WTC11 (cell line): ENCODE measurements around the gene MSANTD4. TPM values are rescaled to one million over a fixed set of nuclear protein-coding genes. Genes with fewer than 3 reads are reported as not detected.

ENCODE experiments used
- ATAC-seq: fragments of 200-7000 bp; cut with Tn5 transposase; 2 replicates; pipeline ENCODE4 v1.10.0; 2021; ENCODE audit warnings: mild to moderate bottlenecking, moderate library complexity
- CTCF ChIA-PET: fragments of 300-600 bp; sonication (Branson Sonifier 250); formaldehyde crosslinking; loops from one replicate; lab custom pipeline; 2021; ENCODE audit warnings: antibody characterized with exemption; lab: Charles Lee
- POLR2A ChIA-PET: fragments of 350-600 bp; sonication (Branson Sonifier 250); formaldehyde crosslinking; loops from one replicate; lab custom pipeline; 2021; ENCODE audit warnings: antibody characterized with exemption; lab: Charles Lee
- DNase-seq: peaks from one replicate; pipeline ENCODE4 v3.0.0; 2021; ENCODE audit warnings: low spot score
- H3K27ac Mint-ChIP-seq: 2 replicates; pipeline ENCODE4 v1.8.0; 2021; ENCODE audit warnings: mixed read lengths
- H3K27me3 Mint-ChIP-seq: 2 replicates; pipeline ENCODE4 v1.8.0; 2021; ENCODE audit warnings: low read depth, mild to moderate bottlenecking, moderate library complexity, mixed read lengths
- H3K36me3 Mint-ChIP-seq: 2 replicates; pipeline ENCODE4 v1.8.0; 2021; ENCODE audit warnings: mixed read lengths
- H3K4me1 Mint-ChIP-seq: 2 replicates; pipeline ENCODE4 v1.8.0; 2022; ENCODE audit warnings: mixed read lengths
- H3K4me3 Mint-ChIP-seq: 2 replicates; pipeline ENCODE4 v1.8.0; 2021; ENCODE audit warnings: mild to moderate bottlenecking, moderate library complexity, mixed read lengths
- H3K9me3 Mint-ChIP-seq: 2 replicates; pipeline ENCODE4 v1.8.0; 2021; ENCODE audit warnings: mixed read lengths
- AR ChIP-seq: fragments of 250-450 bp; sonication (Bioruptor Pico); IDR thresholded peaks from 2 replicates; pipeline ENCODE4 v1.9.0; 2021; ENCODE audit warnings: mild to moderate bottlenecking
- ATF1 ChIP-seq: sonication (generic); formaldehyde crosslinking; IDR thresholded peaks from 2 replicates; pipeline ENCODE4 v1.8.1; 2023; ENCODE audit warnings: mild to moderate bottlenecking, moderate library complexity, missing genetic modification reagents
- ATF3 ChIP-seq: sonication (generic); formaldehyde crosslinking; conservative IDR thresholded peaks from 2 replicates; pipeline ENCODE4 v1.8.1; 2022; ENCODE audit warnings: mild to moderate bottlenecking, missing genetic modification reagents
- CDX4 ChIP-seq: fragments of 250-450 bp; sonication (Bioruptor Pico); IDR thresholded peaks from 2 replicates; pipeline ENCODE4 v1.9.0; 2021; ENCODE audit warnings: moderate library complexity, mild to moderate bottlenecking, inconsistent platforms, borderline replicate concordance
- EMX1 ChIP-seq: fragments of 250-450 bp; sonication (Bioruptor Pico); IDR thresholded peaks from 2 replicates; pipeline ENCODE4 v1.8.0; 2021; ENCODE audit warnings: mild to moderate bottlenecking
- GRHL2 ChIP-seq: fragments of 250-450 bp; sonication (Bioruptor Pico); IDR thresholded peaks from 2 replicates; pipeline ENCODE4 v1.8.0; 2022; ENCODE audit warnings: mild to moderate bottlenecking, moderate library complexity; ENCODE audit not compliant: insufficient replicate concordance, severe bottlenecking
- JUN ChIP-seq: sonication (generic); formaldehyde crosslinking; IDR thresholded peaks from 2 replicates; pipeline ENCODE4 v1.8.0; 2023; ENCODE audit warnings: mild to moderate bottlenecking, missing genetic modification reagents
- OVOL2 ChIP-seq: fragments of 250-450 bp; sonication (Bioruptor Pico); IDR thresholded peaks from 2 replicates; pipeline ENCODE4 v1.9.0; 2021; ENCODE audit warnings: mild to moderate bottlenecking, borderline replicate concordance
- PRDM15 ChIP-seq: sonication (generic); formaldehyde crosslinking; IDR thresholded peaks from 2 replicates; pipeline ENCODE4 v1.8.0; 2022; ENCODE audit warnings: missing genetic modification reagents
- TCF7 ChIP-seq: sonication (generic); formaldehyde crosslinking; IDR thresholded peaks from 2 replicates; pipeline ENCODE4 v1.8.0; 2022; ENCODE audit warnings: mild to moderate bottlenecking, low read depth, missing genetic modification reagents, moderate library complexity
- ZNF263 ChIP-seq: sonication (generic); formaldehyde crosslinking; IDR thresholded peaks from 2 replicates; pipeline ENCODE4 v1.8.1; 2022; ENCODE audit warnings: low read depth, mild to moderate bottlenecking, moderate library complexity, missing genetic modification reagents
- ZNF317 ChIP-seq: sonication (generic); formaldehyde crosslinking; IDR thresholded peaks from 2 replicates; pipeline ENCODE4 v1.8.1; 2023; ENCODE audit warnings: low read depth, mild to moderate bottlenecking, moderate library complexity, missing genetic modification reagents, borderline replicate concordance
- ZNF425 ChIP-seq: fragments of 250-450 bp; sonication (Bioruptor Pico); conservative IDR thresholded peaks from 2 replicates; pipeline ENCODE4 v1.9.0; 2021; ENCODE audit warnings: mild to moderate bottlenecking
- ZNF512 ChIP-seq: sonication (generic); formaldehyde crosslinking; IDR thresholded peaks from 2 replicates; pipeline ENCODE4 v1.8.1; 2022; ENCODE audit warnings: missing genetic modification reagents, borderline replicate concordance
- ZNF671 ChIP-seq: fragments of 250-450 bp; sonication (Bioruptor Pico); IDR thresholded peaks from 2 replicates; pipeline ENCODE4 v1.8.0; 2021; ENCODE audit warnings: mild to moderate bottlenecking
- total RNA-seq: library from RNA; stranded (reverse); gene quantifications from 3 replicates; pipeline ENCODE4 v1.2.3, GENCODE V29; 2021
- TF ChIP-seq, protein P1 (sequence below): sonication (generic); formaldehyde crosslinking; IDR thresholded peaks from 2 replicates; pipeline ENCODE4 v1.8.1; 2023; ENCODE audit warnings: mild to moderate bottlenecking, missing genetic modification reagents, moderate library complexity
- TF ChIP-seq, protein P2 (sequence below): sonication (generic); formaldehyde crosslinking; IDR thresholded peaks from 2 replicates; pipeline ENCODE4 v1.8.1; 2023; ENCODE audit warnings: mild to moderate bottlenecking, missing genetic modification reagents, moderate library complexity
- TF ChIP-seq, protein P3 (sequence below): sonication (generic); formaldehyde crosslinking; IDR thresholded peaks from 2 replicates; pipeline ENCODE4 v1.8.1; 2022; ENCODE audit warnings: low read depth, mild to moderate bottlenecking, moderate library complexity, missing genetic modification reagents, borderline replicate concordance

MSANTD4 gene
- total RNA-seq, 1 experiment from 2014 or later: 22.0 TPM

DNA sequence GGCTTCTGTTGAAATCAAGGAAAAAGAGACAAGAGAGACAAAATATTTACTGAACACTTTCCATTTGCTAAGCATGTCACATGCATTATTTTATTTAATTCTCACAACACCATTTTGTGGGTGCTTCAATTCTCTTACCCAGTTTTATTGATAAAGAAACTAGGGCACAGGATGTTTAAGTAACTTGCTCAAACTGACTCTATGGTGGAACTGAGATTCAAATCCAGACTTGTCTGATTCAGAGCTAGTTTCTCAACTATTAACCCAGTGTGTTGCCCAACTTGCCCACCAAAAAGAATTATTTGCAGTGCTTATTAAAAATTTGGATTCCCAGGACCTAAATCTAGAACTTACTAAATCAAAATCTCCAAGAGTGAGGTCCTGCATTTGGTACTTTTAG, 21.5 kb upstream of the MSANTD4 start:
- no peak for ATAC-seq
- Mint-ChIP-seq H3K27ac (no peak overlapping the region), H3K4me3 (no peak overlapping the region), H3K27me3 (no peaks in the 10 kb centered on the region), H3K4me1 (no peaks in the 10 kb centered on the region), H3K36me3 (no peaks in the 10 kb centered on the region), H3K9me3 (no peaks in the 10 kb centered on the region)
- DNase-seq: no peak
- TF ChIP-seq, protein P1, sequence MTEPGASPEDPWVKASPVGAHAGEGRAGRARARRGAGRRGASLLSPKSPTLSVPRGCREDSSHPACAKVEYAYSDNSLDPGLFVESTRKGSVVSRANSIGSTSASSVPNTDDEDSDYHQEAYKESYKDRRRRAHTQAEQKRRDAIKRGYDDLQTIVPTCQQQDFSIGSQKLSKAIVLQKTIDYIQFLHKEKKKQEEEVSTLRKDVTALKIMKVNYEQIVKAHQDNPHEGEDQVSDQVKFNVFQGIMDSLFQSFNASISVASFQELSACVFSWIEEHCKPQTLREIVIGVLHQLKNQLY: no peak
- no peak for TF ChIP-seq ZNF512 (CRISPR knock-in tag)
- no peak for TF ChIP-seq JUN (CRISPR knock-in tag)
- no peak for TF ChIP-seq OVOL2 (CRISPR knock-in tag)
- no peak for TF ChIP-seq ATF1 (CRISPR knock-in tag)
- no peak for TF ChIP-seq EMX1 (CRISPR knock-in tag)
- no peak for TF ChIP-seq ZNF263
- TF ChIP-seq, protein P2, sequence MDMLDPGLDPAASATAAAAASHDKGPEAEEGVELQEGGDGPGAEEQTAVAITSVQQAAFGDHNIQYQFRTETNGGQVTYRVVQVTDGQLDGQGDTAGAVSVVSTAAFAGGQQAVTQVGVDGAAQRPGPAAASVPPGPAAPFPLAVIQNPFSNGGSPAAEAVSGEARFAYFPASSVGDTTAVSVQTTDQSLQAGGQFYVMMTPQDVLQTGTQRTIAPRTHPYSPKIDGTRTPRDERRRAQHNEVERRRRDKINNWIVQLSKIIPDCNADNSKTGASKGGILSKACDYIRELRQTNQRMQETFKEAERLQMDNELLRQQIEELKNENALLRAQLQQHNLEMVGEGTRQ (CRISPR knock-in tag): no peak
- no peak for TF ChIP-seq ZNF317 (CRISPR knock-in tag)
- no peak for TF ChIP-seq ATF3 (CRISPR knock-in tag)
- no peak for TF ChIP-seq AR (CRISPR knock-in tag)
- no peak for TF ChIP-seq CDX4 (CRISPR knock-in tag)
- TF ChIP-seq, protein P3, sequence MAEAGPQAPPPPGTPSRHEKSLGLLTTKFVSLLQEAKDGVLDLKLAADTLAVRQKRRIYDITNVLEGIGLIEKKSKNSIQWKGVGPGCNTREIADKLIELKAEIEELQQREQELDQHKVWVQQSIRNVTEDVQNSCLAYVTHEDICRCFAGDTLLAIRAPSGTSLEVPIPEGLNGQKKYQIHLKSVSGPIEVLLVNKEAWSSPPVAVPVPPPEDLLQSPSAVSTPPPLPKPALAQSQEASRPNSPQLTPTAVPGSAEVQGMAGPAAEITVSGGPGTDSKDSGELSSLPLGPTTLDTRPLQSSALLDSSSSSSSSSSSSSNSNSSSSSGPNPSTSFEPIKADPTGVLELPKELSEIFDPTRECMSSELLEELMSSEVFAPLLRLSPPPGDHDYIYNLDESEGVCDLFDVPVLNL: no peak
- TF ChIP-seq TCF7 (CRISPR knock-in tag): no peak
- no peak for TF ChIP-seq ZNF425 (CRISPR knock-in tag)
- TF ChIP-seq PRDM15 (CRISPR knock-in tag): no peak
- TF ChIP-seq ZNF671: no peak
- TF ChIP-seq GRHL2 (CRISPR knock-in tag): no peak
- POLR2A ChIA-PET: no interaction called here
- CTCF ChIA-PET: no interaction called here
